Measurements from ENCODE around the gene USH2A.

- TF ChIP-seq CTCF (IDR thresholded peaks at IDR 0.05) (no peak), POLR2A (IDR thresholded peaks at IDR 0.05) (no peak)
Measured at GRCh38 chr1:216258386-216258785, 164.9 kb downstream of the USH2A start.
